LNCaP clone FGC (cell line): ENCODE measurements around the gene R3HDM1.

Experiments used
- DNase-seq: peaks from one replicate; pipeline ENCODE4 v3.0.0-alpha.2; 2011; ENCODE audit warnings: low read depth
- H3K4me3 ChIP-seq: 2 replicates; pipeline ENCODE4 v1.5.1; 2011; ENCODE audit warnings: mild to moderate bottlenecking, low read depth, low read length, control low read depth
- TF ChIP-seq, protein P1 (sequence below): IDR thresholded peaks from 2 replicates; pipeline ENCODE4 v1.5.1; 2012; ENCODE audit warnings: mild to moderate bottlenecking; ENCODE audit not compliant: control insufficient read depth, insufficient read depth; ENCODE audit errors: extremely low read depth

Gene R3HDM1

DNA sequence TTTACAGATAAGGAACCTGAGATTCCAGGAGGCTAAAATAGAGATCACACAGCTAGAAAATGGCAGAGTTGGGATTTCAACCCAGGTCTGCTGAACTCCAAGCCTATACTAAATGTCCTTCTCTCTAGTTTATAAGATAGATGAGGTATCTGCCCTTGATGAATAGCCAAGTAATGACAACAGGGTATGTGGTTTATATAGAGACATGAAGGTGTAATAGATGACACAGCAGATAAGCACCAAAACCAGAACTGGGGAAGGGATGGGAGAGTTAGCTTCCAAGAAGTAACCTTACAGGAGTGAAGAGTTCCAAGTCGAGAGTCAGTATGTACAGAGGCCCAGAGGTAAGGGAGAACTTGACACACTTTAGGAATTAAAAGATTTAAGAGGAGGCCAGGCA, 105.7 kb downstream of the R3HDM1 start:
- TF ChIP-seq, protein P1, sequence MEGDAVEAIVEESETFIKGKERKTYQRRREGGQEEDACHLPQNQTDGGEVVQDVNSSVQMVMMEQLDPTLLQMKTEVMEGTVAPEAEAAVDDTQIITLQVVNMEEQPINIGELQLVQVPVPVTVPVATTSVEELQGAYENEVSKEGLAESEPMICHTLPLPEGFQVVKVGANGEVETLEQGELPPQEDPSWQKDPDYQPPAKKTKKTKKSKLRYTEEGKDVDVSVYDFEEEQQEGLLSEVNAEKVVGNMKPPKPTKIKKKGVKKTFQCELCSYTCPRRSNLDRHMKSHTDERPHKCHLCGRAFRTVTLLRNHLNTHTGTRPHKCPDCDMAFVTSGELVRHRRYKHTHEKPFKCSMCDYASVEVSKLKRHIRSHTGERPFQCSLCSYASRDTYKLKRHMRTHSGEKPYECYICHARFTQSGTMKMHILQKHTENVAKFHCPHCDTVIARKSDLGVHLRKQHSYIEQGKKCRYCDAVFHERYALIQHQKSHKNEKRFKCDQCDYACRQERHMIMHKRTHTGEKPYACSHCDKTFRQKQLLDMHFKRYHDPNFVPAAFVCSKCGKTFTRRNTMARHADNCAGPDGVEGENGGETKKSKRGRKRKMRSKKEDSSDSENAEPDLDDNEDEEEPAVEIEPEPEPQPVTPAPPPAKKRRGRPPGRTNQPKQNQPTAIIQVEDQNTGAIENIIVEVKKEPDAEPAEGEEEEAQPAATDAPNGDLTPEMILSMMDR: no peak
- no peak for DNase-seq
- H3K4me3 ChIP-seq: no peak overlapping the region

DNA sequence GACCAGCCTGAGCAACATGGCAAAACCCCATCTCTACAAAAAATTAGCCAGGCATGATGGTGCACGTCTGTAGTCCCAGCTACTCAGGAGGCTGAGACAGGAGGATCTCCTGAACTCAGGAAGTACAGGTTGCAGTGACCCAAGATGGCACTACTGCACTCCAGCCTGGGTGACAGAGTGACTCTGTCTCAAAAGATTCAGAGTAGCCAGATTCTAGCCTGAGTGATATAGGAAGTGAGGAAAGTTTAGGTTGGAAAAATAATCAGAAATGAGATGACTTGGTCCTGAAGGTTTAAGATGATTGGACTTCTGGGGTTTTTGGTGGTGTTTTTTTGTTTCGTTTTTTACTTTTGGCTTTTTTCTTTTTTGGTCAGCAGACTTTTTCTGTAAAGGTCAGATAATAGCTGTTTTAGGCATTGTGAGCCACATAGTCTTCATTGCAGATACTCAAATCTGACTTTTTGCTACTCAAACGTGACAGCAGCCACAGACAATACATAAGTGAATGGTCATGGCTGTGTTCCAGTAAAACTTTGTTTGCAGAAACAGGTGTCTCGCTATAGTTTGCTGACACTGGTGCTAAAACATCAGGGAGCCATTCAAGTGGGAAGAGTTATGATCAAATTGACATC, 106.3 kb downstream of the R3HDM1 start:
- no peak overlapping the region for H3K4me3 ChIP-seq
- DNase-seq: peak; percentile 8
- TF ChIP-seq, protein P1: no peak

DNA sequence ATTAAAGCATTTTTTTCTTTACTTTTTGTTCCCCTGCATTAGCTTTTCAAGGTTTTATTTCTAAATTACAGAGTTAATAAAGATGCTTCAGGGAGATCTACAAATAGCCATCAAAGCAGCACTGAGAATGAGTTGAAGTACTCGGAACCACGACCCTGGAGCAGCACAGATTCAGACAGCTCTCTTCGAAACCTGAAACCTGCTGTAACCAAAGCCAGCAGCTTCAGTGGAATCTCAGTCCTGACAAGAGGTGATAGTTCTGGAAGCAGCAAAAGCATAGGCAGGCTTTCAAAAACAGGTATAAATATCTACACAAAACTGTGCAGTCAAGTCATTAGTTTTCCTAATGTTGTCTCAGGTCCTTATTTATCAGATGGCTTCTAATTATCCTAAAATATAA, 107.5 kb downstream of the R3HDM1 start:
- H3K4me3 ChIP-seq: no peak overlapping the region
- TF ChIP-seq, protein P1: no peak

DNA sequence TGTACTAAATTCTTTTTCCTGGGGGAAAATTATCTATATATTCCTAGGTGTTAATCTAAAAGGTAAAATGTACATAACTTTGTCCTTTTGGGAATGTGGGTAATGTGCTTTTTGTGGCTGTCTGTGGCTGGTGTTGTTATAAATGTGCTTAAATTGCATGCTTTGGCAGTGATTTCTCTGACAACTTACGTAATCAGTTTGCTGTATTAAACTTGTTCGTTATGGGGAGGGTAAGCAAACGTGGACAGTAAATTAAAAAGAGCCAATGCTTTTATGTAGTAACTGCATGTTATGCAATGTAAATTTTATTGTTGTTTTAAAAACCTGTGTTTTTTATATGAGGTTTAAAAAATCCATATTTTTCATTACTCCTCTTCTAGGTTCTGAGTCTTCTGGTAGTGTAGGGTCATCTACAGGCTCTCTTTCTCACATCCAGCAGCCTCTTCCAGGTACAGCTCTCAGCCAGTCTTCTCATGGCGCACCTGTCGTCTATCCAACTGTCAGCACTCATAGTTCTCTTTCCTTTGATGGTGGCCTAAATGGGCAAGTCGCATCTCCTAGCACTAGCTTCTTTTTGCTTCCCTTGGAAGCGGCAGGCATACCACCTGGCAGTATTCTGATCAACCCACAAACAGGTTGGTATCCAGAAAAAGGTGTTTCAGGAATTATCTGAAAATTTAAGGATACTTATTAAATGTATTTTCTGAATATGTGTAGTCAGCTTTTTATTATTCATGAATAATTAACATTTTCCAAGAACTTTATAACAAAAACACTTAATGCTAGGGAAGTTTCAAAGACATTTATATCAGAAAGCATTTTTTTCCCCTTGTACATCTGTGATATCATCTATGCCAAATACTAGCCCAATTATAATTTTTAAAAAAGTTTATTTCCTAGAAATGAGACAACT, 110.1 kb downstream of the R3HDM1 start:
- TF ChIP-seq, protein P1: no peak
- H3K4me3 ChIP-seq: no peak overlapping the region
- DNase-seq: no peak

More for the DNA sequence above, 107.5 kb downstream of the R3HDM1 start:
- no peak for DNase-seq

DNA sequence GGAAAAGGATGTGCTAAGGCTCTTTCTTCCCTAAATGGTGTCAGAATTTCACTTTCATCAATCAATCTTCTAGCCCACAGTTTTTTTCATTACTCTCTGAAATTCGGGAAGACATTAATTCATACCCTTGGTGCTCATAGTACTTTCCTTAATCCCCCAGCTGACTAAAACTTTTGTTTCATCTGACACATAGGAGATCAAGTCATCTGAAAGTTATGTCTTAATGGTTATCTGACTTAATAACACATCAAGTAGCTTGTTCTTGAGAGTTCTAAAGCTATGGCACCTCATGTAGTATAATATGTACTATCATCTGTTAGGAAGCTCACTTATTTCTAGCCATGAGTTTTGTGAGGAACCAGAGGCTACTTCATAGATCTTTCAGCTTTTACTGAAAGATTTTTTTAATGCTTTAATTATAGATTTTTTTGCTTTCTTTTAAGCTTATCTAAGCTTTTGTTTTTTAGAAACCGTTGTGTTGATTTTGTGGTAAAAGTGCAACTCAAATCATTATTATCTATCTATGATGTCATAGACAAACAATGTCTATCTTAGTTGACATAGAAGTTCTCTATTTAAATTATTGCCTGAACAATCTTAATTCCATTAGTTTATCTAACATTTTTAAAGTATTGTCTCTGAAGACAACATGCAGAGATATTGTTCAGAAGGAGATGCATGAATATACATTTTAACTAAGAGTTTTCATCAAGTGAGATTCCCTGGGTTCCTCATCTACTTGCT, 116.7 kb downstream of the R3HDM1 start:
- TF ChIP-seq, protein P1: no peak
- no peak for DNase-seq
- H3K4me3 ChIP-seq: no peak overlapping the region

DNA sequence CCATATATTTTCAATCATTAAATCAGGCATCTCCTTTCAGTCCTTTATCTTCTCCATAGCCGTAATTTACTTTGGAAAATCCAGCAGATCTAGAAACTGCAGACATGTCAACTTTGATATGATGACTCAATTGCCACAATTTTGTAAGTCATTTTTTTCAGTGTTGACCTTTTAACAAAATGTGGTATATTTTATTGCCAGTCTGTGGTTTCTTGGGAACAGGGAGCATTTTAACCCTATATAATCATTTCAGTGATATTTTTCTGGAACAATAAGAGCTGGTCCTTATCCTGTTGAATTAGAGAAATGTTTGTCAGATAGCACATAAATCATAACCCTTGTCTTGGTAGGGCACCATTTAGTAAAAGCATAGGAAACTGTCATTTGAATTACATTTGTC, 119.4 kb downstream of the R3HDM1 start:
- TF ChIP-seq, protein P1: no peak
- no peak overlapping the region for H3K4me3 ChIP-seq
- DNase-seq: no peak
